ENCODE measurements around the gene PAK1.
A peak's percentile ranks its signal among the peaks of the same experiment; 100 is the strongest.

Gene PAK1

DNA sequence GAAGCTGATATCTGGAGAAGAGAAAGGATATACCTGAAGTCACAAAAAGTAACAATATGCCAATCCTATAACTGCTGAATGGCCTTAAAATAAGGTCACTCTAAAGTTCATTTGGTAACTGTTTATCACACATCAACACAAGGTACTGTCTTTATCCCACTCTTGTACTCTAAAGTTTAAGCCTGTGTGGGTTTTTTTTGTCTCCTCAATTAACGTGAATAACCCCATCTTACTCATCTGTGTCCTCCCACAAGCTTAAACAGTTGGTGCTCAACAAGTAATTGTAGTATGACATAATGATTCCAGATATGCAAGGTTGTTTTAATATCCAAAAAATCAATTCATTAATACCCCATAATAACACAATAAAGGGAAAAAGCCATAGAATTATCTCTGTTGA is 42.1 kb downstream of the PAK1 start:
- DNase-seq: no peak

- no peak for DNase-seq
Observed at GRCh38 chr11:77428598-77428997, 45.3 kb downstream of the PAK1 start.

GRCh38 chr11:77425346-77425745 is 48.5 kb downstream of the PAK1 start:
- DNase-seq: no peak

DNA sequence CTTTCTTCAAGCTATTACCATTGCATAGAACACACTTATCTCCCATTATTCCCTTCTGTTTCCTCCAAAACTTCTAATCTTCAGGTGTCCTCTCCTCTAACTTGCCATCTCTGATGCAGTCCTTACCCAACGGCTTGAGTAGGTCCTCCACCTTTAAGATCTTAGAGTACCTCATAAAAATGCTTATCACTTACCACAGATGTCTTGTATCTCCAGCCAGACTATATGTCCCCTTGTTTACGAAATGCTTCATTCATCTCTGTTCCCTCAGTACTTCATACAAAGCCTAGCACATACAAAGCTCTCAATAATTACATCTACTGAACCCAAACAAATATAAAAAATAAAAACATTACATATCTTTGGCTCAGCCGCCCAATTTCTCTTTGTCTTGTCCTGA is 49.2 kb downstream of the PAK1 start:
- no peak for DNase-seq

- DNase-seq: no peak
Observed at GRCh38 chr11:77423624-77424023, 50.3 kb downstream of the PAK1 start.

DNA sequence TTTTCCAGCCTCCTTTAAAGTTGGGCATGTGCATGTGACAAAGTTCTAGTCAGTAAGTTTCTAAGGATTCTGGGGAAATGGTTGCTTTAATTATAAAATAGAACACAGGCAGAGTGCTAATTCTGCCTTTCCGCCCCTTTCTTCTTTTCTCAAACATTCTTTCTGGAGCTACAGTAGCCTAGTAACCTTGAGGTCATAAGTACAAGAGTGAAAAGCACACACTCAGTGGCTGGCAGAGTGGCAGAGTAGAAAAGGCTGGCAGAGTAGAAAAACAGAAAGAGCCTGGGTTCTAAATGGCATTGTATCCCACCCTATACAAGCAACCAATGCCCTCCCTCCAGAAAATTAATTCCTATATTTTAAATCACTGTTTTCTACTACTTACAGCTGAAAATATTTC is 51.2 kb downstream of the PAK1 start:
- no peak for DNase-seq

DNA sequence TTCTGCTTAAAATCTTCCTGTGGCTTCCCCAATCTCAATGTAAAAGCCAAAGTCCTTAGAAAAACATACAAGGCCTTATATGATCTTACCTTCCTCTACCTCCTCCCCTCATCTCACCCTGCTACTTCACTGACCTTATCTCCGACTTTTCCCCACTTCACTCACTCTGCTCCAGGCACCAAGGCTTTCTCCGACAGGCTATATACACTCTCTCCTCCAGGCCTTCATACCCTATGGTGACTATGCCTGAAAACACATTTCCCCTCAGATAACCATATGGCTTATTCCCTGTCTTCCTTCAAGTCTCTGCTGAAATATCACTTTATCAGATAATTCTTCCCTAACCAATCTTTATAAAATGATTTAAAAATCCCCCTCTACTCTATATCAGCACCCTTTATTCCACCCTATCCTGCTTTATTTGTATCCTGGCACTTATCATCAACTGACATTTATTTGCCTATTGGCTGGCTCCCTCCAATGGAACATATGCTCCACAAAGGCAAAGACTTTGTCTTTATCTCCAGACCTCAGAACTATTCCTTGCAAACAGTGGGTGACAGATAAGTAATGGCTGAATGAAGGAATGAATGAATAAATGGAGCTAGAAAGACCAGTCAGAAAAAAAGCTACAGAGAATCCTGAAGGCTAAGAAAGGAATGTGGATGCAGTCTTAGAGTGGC is 52.7 kb downstream of the PAK1 start:
- no peak for DNase-seq

DNA sequence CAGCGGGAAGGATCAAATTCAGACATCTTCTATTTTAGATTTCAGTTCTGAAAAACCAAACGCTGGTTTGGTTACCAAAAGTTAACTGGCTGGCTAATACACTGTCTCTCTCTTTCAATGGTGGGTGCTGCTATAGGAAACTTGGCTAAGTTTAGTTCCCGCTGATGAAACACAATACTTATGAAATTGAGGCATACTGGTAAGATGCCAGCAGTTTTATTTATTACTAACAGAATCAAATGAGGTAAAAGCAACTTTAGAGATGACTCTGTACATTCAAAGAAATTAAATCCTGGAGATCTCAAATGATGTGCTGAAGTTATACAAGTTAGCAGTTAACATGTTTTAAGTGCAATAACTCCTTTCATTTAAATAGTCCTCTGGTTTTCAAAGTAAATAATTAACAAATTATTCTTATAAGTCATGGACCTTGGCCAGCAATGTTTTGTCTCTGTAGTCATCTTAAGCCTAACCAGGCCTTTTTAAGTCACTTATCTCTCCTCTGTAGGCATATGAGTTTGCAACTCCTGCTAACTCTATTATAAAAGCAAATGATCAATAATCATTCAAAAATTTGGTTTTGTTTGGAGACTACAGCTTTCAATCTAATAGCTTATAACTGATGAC is 54.8 kb downstream of the PAK1 start:
- no peak for DNase-seq

DNA sequence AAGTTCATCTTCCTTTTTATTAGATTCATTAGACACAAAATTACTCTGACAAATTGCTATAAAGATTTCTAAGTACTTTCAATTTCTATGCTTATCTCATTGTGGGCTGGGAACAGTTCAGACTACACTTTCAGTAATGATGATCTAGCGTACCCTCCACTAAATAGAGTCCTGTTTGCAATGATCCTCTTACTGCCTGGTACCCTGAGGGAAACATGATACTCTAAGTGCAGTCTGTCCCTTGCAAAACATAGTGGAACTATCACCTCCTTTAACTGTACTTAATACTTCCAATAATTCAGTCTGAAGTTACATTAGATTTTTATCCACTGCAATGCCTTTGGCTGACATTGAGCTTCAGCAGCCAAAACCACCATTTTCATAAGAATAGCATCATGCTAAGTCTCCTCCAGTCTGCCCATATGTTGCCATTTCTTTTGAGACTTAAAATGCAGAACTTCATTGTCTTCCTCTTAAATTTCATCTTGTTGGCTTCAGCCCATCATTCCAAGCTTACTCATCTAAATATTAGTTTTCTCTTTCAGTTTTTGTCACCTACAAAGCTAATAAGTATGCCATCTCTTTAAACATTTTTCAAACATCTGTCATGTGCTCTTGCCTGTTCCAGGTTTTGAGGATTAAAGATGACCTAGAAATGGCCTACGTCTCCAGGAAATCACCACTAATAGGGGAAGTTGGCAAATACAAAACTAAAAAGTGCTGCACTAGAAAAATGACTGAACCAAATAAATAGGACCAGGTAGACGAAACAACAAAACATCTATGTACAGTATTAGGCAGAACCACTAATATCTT is 55.5 kb downstream of the PAK1 start:
- DNase-seq: no peak

GRCh38 chr11:77416357-77416756 is 57.5 kb downstream of the PAK1 start:
- no peak for DNase-seq

- DNase-seq: no peak
Observed at GRCh38 chr11:77413850-77414460, 59.9 kb downstream of the PAK1 start.

- DNase-seq: no peak
Observed at GRCh38 chr11:77412814-77413213, 61.1 kb downstream of the PAK1 start.

DNA sequence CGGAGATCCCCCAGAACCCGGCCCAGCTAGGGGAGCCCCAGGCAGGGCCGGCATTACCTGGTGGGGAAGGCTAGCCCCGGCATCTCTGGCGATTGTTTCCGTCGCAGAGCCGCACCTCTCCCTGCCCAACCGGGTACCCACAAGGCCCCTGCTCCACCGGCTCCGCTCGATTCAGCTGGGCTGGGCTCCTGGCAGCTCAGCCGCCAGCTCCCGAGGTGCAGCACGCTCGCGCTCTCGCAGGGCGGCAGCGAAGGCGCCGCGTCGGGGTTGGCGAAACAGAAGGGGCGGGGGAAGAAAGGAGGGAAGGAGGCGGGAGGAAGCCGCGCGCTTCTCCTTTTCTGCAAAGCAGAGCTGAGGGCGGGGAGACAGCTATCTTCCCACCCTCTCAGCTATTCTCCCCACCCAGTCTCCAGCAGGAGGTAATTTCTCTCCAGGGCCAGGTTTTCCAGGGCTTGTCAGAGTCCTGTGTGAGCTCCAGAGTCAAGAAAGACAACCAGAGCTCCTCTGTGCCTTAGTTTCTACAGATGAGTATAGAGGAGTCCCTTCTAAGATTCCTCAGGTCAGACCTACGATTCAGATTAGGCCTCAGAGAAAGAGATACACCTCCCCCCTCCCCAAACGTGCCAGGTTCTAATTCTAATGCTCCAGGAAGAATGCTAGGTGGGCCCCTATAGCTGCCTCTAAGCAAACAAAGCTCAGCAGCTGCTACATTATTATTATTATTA is 62.0 kb downstream of the PAK1 start:
- peak; percentile 80 to 81 for DNase-seq

- DNase-seq: peak; percentile 25 to 33
Observed at GRCh38 chr11:77411137-77411707, 62.7 kb downstream of the PAK1 start.

DNA sequence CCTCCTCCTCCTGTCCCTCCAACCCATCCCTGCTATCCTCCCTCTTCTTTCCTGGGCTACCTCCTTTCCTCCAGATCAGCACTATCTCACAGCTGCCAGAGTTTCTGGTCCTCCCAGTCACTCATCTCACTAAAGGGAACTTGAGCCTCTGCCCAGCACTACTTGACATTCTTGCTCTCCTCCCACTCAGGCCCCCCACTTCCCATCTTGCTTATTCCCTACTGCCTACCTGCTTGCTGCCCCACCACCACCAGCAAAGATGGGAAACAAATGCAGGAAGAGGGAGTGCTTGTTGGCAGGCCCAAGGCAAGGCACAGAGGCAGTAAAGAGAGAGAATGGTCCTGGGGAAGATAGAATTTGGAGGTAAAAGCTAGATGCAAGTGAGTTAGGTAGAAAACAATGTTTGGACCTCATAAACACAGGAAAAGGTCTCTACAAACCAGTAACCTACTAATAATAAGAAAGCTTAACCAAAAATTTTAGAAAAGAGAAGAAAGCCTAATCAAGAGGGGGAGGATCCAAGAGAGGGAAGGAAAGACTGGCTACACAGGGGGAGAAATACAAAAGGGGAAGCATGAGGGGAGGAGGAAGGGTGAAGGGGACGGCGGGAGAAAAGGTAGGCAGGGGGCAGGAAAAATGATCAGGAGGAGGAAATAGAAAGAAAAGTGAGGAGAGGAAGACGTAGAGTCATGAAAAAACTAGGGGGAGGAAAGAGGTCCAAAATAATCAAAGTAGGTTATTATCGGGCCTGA is 63.6 kb downstream of the PAK1 start:
- no peak for DNase-seq

DNA sequence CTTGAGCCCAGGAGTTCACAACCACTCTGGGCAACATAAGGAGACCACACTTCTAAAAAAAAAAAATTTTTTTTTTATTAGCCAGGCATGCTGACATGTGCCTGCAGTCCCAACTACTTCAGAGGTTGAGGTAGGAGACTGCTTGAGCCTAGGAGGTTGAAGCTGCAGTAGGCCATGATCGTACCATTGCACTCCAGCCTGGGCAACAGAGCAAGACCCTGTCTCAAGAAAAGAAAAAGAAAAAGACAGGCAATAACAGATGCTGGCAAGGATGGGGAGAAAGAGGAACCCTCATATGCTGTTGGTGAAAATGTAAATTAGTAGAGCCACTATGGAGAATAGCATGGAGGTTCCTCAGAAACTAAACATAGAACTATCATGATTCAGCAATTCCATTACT is 64.8 kb downstream of the PAK1 start:
- DNase-seq: no peak

DNA sequence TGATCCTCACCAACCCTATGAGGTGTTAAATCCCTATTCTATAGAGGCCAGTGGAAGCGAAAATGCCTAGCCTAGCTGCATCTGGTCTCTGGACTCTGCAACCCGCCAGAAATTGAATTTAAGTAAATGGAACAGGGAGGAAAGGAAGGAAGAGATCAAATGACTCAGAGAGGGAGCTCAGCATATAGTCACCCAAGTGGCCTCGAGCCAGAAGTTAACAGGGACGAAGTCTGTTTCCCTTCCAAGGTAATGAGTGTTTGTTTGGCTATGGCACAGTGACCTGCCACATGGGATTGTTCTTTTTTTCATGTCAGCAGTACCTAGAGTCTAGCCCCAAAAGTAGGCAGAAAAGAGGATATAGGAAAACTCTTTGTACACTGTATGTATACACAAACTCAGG is 66.3 kb downstream of the PAK1 start:
- no peak for DNase-seq

DNA sequence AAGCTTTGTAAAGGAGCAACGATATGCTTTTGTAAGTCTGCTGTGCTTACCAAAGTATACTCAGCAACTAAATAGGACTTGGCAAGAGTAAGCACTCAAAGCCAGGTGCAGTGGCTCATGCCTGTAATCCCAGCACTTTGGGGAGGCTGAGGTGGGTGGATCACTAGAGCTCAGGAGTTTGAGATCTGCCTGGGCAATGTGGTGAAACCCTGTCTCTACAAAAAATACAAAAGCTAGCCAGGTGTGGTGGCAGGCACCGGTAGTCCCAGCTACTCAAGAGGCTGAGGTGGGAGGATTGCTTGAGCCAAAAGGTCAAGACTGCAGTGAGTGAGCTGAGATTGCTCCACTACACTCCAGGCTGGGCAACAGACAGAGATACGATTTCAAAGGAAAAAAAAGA is 67.5 kb downstream of the PAK1 start:
- no peak for DNase-seq

- no peak for DNase-seq
Observed at GRCh38 chr11:77403211-77403610, 70.7 kb downstream of the PAK1 start.

GRCh38 chr11:77402218-77402556 is 71.7 kb downstream of the PAK1 start:
- no peak for DNase-seq

GRCh38 chr11:77401486-77402217 is 72.2 kb downstream of the PAK1 start:
- no peak for DNase-seq
